AG09319 (cell line): ENCODE data around the gene RPS6KA4.
"Not testable (repeated sequence)": the region's sequence is repeated elsewhere in the genome, so short reads cannot be mapped to it uniquely, and the experiment has no call there.

ENCODE experiments used
- DNase-seq: peaks from one replicate; pipeline ENCODE4 v3.0.0-alpha.2; 2010; ENCODE audit warnings: low read depth; ENCODE audit errors: extremely low read depth
- TF ChIP-seq, protein P1 (sequence below): IDR thresholded peaks from 2 replicates; pipeline ENCODE4 v1.5.1; 2011; ENCODE audit warnings: low read depth, mild to moderate bottlenecking, inconsistent platforms, low read length, moderate library complexity

RPS6KA4 gene

DNA sequence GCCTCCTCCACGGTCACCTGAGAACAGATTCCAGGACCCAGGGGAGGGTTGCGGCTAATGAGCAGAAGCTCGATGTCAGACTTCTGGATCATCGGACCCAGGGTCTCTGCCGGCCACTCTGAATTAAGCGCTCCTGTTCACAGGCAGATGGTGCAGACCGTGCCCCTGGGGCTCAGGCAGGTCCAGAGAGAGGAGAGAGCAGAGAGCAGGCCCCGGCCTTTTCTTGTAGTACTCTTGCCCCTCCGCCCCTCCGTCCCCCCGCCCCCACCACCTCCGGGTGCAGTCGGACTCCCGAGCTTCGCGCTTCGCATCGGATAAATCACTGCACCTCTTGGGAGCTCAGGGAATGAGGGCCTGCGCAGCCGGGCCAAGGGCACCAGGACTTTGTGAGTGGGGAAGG lies 50.3 kb downstream of the RPS6KA4 start:
- DNase-seq, result no peak
- TF ChIP-seq, protein P1, sequence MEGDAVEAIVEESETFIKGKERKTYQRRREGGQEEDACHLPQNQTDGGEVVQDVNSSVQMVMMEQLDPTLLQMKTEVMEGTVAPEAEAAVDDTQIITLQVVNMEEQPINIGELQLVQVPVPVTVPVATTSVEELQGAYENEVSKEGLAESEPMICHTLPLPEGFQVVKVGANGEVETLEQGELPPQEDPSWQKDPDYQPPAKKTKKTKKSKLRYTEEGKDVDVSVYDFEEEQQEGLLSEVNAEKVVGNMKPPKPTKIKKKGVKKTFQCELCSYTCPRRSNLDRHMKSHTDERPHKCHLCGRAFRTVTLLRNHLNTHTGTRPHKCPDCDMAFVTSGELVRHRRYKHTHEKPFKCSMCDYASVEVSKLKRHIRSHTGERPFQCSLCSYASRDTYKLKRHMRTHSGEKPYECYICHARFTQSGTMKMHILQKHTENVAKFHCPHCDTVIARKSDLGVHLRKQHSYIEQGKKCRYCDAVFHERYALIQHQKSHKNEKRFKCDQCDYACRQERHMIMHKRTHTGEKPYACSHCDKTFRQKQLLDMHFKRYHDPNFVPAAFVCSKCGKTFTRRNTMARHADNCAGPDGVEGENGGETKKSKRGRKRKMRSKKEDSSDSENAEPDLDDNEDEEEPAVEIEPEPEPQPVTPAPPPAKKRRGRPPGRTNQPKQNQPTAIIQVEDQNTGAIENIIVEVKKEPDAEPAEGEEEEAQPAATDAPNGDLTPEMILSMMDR, result no peak

DNA sequence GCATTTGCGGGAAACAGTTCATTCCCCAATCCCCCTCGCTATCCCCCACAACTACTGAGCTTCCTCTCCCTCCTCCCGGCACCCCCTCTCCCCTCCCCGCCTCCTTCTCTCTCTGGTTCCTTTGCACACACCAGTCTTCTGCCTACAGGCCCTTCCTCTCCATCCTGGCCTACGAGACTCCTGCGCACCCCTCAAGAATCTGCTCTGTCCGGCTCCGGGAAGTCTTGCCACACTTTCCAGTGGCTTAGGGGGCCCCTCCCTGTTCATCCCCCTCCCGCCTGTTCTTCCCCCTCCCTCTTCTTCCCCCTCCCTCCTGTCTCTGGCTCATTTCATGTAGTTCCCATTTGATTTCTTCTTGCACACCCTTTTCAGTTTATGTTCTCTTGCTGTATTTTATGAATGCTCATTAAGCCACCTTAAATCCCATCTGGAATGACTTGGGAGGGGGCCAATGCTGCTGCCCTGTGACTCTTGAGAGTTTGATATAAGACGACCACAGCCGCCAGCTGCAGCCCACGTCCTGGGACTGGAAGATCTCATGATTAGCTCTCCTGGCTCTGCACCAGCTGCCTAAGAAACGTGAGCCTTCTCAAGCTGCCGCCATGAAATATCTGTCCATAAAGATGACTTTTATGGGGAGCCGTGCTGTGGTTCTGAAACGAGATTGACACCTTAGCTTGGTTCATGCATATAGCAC lies 50.9 kb downstream of the RPS6KA4 start:
- no peak for DNase-seq
- TF ChIP-seq, protein P1, result no peak

DNA sequence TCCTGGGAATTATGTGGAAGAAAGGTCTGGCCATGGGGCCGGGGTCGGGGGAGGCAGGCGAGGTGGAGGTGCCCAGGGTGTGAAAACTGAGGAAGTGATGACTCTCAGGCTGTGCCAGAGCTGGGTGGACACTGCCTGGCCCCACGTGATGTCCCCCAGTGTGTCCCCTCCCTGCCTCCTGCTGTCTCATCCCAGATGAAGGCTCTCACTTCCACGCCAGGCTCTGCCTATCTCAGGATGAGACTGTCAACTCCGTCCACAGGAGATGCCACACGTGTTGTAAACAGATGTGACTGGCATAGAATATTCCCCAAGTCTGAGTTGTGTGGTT lies 51.4 kb downstream of the RPS6KA4 start:
- DNase-seq, result no peak
- TF ChIP-seq, protein P1, result no peak

DNA sequence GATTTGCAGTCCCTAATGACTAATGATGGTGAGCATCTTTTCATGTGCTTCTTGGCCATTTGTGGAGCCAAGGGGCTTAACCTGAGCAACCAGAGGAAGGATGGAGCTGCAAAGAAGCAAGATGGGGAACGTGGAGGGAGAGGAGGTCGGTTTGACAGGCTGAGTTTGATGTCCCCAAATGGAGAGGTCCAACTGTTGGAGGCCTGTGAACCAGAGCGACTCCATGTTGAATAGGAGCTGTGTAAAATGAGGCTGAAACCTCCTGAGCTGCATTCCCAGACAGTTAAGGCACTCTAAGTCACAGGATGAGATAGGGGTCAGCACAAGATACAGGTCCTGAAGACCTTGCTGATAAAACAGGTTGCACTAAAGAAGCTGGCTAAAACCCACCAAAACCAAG lies 54.5 kb downstream of the RPS6KA4 start:
- TF ChIP-seq, protein P1, result no peak
- no peak for DNase-seq

DNA sequence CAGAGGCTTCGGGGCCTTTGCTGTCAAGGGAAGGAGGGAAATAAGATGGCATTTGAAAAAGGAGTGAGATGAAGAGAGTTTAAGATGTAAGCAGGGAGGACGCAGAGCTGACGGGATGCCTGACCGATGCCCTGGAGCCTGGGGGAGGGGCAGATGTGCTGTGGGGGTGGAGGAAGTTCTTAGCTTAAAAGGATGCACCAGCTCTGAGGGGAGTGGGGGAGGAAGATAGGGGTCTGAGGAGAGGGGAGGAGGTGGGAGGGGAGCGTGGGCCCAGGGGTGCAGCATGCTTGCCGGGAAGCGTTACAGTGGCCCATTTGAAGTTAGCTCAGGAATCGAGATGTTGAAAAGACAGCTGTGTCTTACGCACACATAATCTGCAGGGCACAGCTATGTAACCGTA lies 56.3 kb downstream of the RPS6KA4 start:
- DNase-seq, result no peak
- TF ChIP-seq, protein P1, result no peak

DNA sequence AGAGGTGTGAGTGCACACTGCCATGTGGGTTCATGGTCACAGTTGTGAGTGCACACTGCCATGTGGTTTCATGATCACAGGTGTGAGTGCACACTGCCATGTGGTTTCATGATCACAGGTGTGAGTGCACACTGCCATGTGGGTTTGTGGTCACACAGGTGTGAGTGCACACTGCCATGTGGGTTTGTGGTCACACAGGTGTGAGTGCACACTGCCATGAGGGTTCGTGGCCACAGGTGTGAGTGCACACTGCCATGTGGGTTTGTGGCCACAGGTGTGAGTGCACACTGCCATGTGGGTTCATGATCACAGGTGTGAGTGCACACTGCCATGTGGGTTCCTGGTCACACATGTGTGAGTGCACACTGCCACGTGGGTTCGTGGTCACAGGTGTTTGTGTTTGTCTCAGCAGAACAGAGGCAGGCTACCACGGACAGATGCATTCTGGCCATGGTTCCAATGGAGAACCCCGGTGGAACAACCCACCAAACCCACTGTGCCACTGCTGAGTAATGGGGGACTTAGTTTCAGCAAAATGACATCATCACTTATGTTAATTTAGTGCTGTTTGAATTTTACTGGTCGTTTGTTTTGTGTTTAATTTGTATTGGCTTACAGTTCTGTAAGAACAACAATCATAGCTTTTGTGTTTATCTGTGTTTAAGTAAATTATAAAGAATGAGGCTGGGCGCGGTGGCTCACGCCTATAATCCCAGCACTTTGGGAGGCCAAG lies 57.2 kb downstream of the RPS6KA4 start:
- TF ChIP-seq, protein P1, result no peak
- no peak for DNase-seq

DNA sequence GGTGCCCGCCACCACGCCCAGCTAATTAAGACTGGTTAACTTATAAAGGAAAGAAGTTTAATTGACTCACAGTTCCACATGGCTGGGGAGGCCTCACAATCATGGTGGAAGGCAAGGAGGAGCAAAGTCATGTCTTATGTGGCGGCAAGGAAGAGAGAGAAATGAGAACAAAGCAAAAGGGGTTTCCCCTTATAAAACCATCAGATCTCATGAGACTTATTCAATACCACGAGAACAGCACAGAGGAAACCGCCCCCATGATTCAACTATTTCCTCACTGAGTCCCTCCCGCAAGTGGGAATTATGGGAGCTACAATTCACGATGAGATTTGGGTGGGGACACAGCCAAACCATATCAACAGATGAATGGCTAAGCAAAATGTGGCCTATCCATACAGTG lies 59.3 kb downstream of the RPS6KA4 start:
- DNase-seq, result not testable (repeated sequence)
